ENCODE results near the gene AUTS2.

DNA sequence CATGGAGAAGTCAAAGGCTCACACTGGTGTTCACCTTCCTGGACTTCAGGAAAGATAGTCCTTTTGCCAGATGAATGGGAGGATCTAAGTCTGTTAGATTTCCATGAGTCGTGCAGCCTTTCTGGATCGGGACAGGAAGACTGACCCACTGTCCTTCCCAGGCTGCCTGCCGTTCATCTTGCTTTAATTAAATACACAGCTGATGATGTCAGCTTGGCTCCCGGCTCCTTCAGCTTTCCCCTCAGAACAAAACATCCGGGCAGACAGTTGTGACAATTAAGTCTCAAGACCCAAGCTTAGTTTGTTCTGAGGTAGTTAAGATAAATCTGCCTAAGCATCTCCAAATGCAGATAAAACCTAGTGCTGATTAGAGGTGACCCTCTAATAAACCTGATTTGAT is 58.6 kb downstream of the AUTS2 start:
- TF ChIP-seq POLR2A (IDR thresholded peaks at IDR 0.05) (no peak), CTCF (IDR thresholded peaks at IDR 0.05) (no peak)

Measured in thyroid gland (tissue), 4 donors.